Effector CD4-positive, alpha-beta T cell (primary cell): Measurements from ENCODE around the gene LPAR4. TPM values are rescaled to one million over a fixed set of nuclear protein-coding genes. Genes with fewer than 3 reads are reported as not detected.
"Not testable (repeated sequence)": the region's sequence is repeated elsewhere in the genome, so short reads cannot be mapped to it uniquely, and the experiment has no call there.

ENCODE experiments used
- DNase-seq: peaks from one replicate; pipeline ENCODE4 v3.0.0-alpha.2; 2020
- total RNA-seq: gene quantifications from one replicate; lab custom pipeline; 2026; lab: John Stamatoyannopoulos, UW

Gene LPAR4, protein sequence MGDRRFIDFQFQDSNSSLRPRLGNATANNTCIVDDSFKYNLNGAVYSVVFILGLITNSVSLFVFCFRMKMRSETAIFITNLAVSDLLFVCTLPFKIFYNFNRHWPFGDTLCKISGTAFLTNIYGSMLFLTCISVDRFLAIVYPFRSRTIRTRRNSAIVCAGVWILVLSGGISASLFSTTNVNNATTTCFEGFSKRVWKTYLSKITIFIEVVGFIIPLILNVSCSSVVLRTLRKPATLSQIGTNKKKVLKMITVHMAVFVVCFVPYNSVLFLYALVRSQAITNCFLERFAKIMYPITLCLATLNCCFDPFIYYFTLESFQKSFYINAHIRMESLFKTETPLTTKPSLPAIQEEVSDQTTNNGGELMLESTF
- not detected for total RNA-seq

- no peak for DNase-seq
Measured at GRCh38 chrX:78747489-78747888, at the start of gene LPAR4. LPAR4 (plus strand) TSS chrX:78747720; CDS start chrX:78754870, 7,150 bp downstream.

DNA sequence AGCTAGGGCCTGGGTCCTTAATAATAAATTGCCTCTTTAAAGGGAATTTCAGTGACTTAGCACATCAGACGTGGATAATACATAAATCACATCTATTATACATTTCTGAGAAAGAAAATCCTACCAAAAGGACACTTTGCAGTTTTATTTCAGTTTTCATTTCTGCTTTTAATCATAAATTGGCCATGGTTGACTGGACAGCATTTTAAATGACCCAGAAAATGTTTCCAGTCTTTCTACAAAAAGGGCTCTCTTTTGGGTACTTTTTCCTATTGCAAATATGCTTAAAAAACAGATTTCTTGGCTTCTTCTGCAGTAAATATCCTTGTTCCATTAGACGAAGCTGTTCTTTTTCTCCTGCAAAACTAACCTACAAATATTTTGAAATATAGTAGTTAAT, 41.4 kb upstream of the LPAR4 start:
- no peak for DNase-seq

DNA sequence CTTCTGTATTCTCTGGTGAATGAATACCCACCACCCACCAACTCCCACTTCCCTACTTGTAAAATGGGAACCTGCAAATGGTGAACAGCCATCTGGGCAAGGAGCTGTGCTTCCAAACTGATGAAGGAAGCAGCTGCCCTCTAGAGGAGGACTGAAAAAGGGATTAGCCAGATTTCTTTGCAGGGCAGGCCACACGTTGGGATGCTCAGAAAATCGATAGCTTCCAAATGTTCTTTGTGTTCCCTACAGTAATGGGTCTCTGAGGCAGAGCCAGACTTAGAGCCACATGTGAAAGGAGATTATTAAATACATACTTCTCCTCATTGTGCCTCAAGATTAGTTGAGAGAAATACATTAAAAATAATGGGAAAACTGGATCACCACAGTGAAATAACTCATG, 39.3 kb upstream of the LPAR4 start:
- no peak for DNase-seq

DNA sequence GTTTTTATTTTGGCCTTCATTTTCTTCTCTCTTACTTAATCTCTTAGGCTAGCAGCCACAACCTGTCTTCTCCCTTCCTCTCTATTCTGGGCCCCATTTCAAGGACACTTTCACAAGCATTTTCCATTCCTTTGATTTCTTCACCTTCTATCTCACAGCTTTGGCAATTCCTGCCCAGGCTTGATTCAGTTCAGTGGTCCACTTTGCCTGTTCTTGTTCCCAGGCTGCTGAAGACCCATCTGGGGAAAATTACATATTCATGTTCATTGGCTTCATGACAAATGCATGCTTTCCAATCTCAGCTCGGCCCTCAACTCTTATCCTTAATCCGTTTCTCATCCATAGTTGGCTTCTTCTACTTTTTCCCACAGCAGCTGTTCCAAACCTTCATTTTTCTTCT, 38.7 kb upstream of the LPAR4 start:
- no peak for DNase-seq

- DNase-seq: no peak
Measured at GRCh38 chrX:78710171-78710570, 37.3 kb upstream of the LPAR4 start.

- no peak for DNase-seq
Measured at GRCh38 chrX:78712336-78712735, 35.2 kb upstream of the LPAR4 start.

DNA sequence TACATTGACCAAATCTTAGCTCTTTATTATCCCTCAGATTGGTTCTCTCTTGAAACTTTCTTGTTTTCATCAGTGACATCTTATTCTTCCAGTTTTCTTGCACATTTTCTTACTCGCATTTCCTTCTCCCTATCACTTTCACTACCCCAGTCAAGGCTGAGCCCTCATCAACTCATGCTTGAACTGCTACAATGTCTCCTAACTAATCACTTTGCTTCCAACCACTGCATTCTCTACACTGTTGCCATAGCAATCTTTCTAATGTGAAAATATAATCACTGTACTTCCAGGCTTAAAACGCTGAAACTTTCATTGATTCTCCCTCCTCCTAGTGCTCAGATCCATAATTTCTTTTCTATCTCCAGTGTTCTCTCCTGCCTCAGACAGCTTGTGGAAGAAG, 22.2 kb upstream of the LPAR4 start:
- no peak for DNase-seq

- no peak for DNase-seq
Measured at GRCh38 chrX:78746496-78746895, 1.0 kb upstream of the LPAR4 start.

GRCh38 chrX:78747971-78748370, 451 bp downstream of the LPAR4 start:
- no peak for DNase-seq

DNA sequence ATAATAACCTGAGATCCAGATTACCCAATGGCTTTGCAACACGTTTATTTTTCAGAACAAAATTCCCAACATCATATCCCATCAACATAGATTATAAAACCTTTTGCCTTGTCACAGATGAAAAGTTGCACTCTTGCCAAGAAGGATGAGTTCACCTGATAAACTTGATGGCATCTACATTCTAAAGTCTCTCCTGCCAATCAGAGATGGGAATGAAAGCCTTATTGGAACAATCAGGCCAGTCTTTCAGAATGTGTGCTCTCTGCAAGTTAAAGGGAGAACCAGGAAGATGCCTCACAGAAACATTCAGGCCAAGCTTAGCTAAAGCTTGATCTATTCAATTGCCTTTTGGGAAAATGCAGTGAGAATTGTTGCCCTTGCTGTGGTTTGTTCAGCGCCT, 1.3 kb downstream of the LPAR4 start:
- DNase-seq: no peak

DNA sequence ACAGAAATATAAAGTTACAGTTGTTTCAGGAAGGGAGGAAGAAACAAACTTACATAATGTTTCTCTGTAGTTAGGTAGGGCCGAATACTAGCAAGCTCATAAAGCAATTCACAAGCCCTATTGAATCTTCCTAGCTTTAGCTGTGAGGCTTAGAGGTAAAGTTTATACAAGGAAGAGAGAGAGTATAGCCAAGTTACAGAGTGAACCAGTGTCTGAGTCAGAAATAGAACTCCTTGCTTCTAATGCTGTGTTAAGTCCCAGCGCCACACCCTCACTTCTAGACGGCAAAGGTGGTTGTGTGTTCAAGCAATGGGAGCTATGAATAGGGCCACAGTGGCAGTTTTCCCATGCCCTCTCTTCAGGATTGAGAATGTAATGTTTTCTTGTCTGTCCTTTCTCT, 6.1 kb downstream of the LPAR4 start:
- DNase-seq: no peak

GRCh38 chrX:78754917-78755316, 7.4 kb downstream of the LPAR4 start:
- no peak for DNase-seq

- no peak for DNase-seq
Measured at GRCh38 chrX:78759081-78759480, 11.6 kb downstream of the LPAR4 start.

DNA sequence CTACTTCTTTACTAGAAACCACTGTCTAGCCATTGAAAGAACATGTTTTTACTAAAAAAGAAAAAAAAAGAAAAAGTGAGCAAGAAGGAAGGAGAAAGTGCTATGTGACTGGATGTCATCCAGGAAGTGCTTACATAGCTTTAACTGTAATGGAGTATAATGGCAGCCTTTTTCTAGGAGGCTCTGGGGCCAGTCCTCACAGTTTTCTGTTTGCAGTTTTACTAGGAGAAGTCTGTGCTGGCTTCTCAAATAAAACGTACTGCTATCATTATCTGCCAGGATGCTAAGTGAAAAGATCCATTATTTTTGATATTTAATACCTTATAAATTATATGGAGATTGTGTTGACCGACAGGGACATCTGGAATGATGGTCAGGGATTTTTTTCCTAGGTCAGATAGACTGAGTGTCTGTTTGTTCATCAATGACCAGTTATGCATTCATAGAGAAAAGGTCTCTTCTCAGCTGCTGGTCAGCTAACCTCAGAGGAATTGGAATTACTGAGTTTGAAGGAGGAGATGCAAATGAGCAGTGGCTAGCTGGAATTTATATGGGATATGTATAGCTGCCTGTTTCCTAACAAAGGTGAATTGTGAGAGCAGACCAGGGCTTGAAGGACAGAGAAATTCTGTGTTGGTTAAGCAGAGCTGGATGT, 21.7 kb downstream of the LPAR4 start:
- DNase-seq: no peak

- no peak for DNase-seq
Measured at GRCh38 chrX:78769946-78770345, 22.4 kb downstream of the LPAR4 start.

GRCh38 chrX:78796916-78797315, 49.4 kb downstream of the LPAR4 start:
- no peak for DNase-seq

DNA sequence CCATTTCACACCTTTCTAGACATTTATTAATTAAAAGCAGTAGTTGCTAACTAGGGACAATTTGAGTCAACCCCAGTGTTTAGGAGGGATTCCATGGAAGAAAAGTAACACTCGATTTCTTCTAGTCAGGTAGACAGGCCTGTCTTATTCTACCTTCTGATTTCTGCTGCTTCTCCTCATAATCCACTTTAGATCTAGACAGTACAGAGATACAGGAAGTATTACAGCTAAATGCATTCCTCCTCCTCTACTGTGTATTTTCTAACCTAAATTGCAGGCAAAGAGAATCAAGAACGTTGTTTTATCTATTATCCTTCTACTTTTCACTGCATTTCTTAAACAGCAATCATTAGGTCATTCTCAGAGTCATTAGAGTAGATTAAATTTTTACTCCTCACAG, 52.6 kb downstream of the LPAR4 start:
- no peak for DNase-seq

DNA sequence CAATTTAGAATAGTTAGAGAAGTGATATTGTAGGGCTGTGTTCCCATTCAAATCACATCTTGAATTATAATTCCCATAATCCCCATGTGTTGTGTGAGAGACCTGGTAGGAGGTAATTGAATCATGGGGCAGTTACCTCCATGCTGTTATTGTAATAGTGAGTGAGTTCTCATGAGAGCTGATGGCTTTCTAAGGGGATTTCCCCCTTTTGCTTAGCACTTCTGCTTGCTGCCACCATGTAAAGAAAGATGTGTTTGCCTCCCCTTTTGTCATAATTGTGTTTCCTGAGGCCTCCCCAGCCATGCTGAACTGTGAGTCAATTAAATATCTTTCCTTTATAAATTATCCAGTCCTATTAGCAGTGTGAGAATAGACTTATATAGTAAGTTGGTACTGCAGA, 53.2 kb downstream of the LPAR4 start:
- no peak for DNase-seq

- DNase-seq: no peak
Measured at GRCh38 chrX:78801522-78801921, 54.0 kb downstream of the LPAR4 start.

DNA sequence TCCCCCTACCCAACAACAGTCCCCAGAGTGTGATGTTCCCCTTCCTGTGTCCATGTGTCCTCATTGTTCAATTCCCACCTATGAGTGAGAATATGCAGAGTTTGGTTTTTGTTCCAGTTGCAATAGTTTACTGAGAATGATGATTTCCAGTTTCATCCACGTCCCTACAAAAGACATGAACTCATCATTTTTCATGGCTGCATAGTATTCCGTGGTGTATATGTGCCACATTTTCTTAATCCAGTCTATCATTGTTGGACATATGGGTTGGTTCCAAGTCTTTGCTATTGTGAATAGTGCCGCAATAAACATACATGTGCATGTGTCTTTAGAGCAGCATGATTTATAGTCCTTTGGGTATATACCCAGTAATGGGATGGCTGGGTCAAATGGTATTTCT, 55.0 kb downstream of the LPAR4 start:
- DNase-seq: not testable (repeated sequence)
